ENCODE measurements around the gene LRP3. TPM values are rescaled to one million over a fixed set of nuclear protein-coding genes. Genes with fewer than 3 reads are reported as not detected.

Gene LRP3
- polyA plus RNA-seq, 1 of the 3 experiments (the other 2 are of a cell fraction): 8.2 TPM

GRCh38 chr19:33159893-33160292 lies 34.2 kb upstream of the LRP3 start:
- POLR2A ChIA-PET: interaction anchor here (1.2 kb wide), 1 partner anchor 17 kb away, joined by 4 read pairs; no protein-coding TSS in a partner anchor
- CTCF ChIA-PET: interaction anchor here (0.8 to 6.2 kb wide), 6 partner anchors 11 to 26 kb away, joined by 3 to 30 read pairs (median 4); no protein-coding TSS in a partner anchor
- H3K4me1 ChIP-seq (ENCODE audit: control insufficient read depth in 1 of 2, insufficient read depth in 2 of 2, low read depth in 1 of 2, low read length in 1 of 2): no peaks in the 10 kb centered on the region; a peak in 1 of 4 replicates

More at GRCh38 chr19:33159893-33160292, 34.2 kb upstream of the LRP3 start:
- H3K4me3 ChIP-seq (ENCODE audit: low read depth in 2 of 2, low read length in 1 of 2): no peak overlapping the region
- H2AFZ ChIP-seq (ENCODE audit: low read depth): no peak overlapping the region
- no peak overlapping the region for H3K4me2 ChIP-seq
- no peak overlapping the region for H3K9ac ChIP-seq
- H3F3A ChIP-seq (replicated peaks; ENCODE audit: insufficient read depth): no peaks in the 10 kb centered on the region
- no peaks in the 10 kb centered on the region for H3K79me2 ChIP-seq (ENCODE audit: insufficient read depth)
- no peaks in the 10 kb centered on the region for H3K9me2 ChIP-seq
- no peak for DNase-seq
- no peak for TF ChIP-seq EZH2phosphoT487 (IDR thresholded peaks at IDR 0.05; ENCODE audit: borderline replicate concordance, low read depth)
- TF ChIP-seq GABPA (IDR thresholded peaks at IDR 0.05; ENCODE audit: low read depth): no peak
- TF ChIP-seq CTCF (IDR thresholded peaks at IDR 0.05): no peak
- no peak for TF ChIP-seq MXI1 (IDR thresholded peaks at IDR 0.05; ENCODE audit: low read depth, low read length)
- TF ChIP-seq IRF3 (IDR thresholded peaks at IDR 0.05; ENCODE audit: low read depth, low read length): no peak
- no peak for TF ChIP-seq TCF12 (IDR thresholded peaks at IDR 0.05)
- TF ChIP-seq USF1 (IDR thresholded peaks at IDR 0.05; ENCODE audit: borderline replicate concordance, low read depth): no peak
- TF ChIP-seq PBX3 (IDR thresholded peaks at IDR 0.05): no peak
- no peak for TF ChIP-seq TEAD4 (IDR thresholded peaks at IDR 0.05; ENCODE audit: borderline replicate concordance, insufficient read depth)
- no peak for TF ChIP-seq RAD21 (IDR thresholded peaks at IDR 0.05; ENCODE audit: low read length)
- TF ChIP-seq CHD2 (IDR thresholded peaks at IDR 0.05; ENCODE audit: low read length, partially characterized antibody): no peak
- TF ChIP-seq YY1 (IDR thresholded peaks at IDR 0.05; ENCODE audit: low read depth): no peak
- no peak for TF ChIP-seq POLR2AphosphoS5 (IDR thresholded peaks at IDR 0.05; ENCODE audit: low read depth, low read length)
- no peak for TF ChIP-seq MAX (IDR thresholded peaks at IDR 0.05; ENCODE audit: low read depth)
- TF ChIP-seq REST (IDR thresholded peaks at IDR 0.05; ENCODE audit: low read depth, low read length): no peak
- TF ChIP-seq JUND (IDR thresholded peaks at IDR 0.05): no peak
- TF ChIP-seq FOSL2 (IDR thresholded peaks at IDR 0.05; ENCODE audit: borderline replicate concordance, low read depth): no peak
- TF ChIP-seq FOXM1 (IDR thresholded peaks at IDR 0.05; ENCODE audit: low read depth): no peak
- H3K9me3 ChIP-seq: no peaks in the 10 kb centered on the region
- no peaks in the 10 kb centered on the region for H4K20me1 ChIP-seq (ENCODE audit: insufficient read depth)
- no peaks in the 10 kb centered on the region for H3K36me3 ChIP-seq (replicated peaks in 1 of 2; ENCODE audit: control insufficient read depth in 1 of 2, insufficient read depth in 2 of 2, low read length in 1 of 2)
- H3K27ac ChIP-seq (ENCODE audit: low read depth in 2 of 2, low read length in 1 of 2): no peak overlapping the region
- 89% methylated on average over 8 of the region's 8 CpGs for WGBS (ENCODE audit: low lambda C conversion rate)
- no peaks in the 10 kb centered on the region for H3K27me3 ChIP-seq (ENCODE audit: insufficient read depth)

Measured in SK-N-SH (cell line).